ENCODE measurements around the gene SPIN1. TPM values are rescaled to one million over a fixed set of nuclear protein-coding genes. Genes with fewer than 3 reads are reported as not detected.

SPIN1 gene
- total RNA-seq, 2 donors from 2014 or later: 81.2 to 145 TPM

DNA sequence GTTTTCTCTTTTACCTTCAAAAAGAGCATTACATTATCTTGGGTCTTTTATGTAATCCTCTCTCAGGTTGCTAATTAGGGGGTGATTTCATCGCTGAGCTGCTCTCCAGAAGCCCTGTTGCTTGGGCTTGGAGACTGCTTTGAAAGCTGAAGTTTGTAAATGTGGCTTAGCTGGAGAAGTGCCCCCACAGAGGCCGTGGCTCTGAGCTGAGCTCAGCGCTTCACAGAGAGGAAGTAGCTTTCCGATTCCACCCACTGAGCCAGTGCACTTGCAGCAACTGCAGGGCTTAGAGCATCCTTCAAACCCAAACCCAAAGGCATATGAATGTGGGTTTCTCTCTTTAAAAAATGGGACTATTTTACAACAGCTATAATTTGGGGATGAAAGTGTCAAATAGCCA lies 133.1 kb downstream of the SPIN1 start:
- Histone ChIP-seq H3K27me3 (replicated peaks; ENCODE audit: insufficient read depth) (no peaks in the 10 kb centered on the region), H3K4me3 (no peak overlapping the region), H3K9me3 (no peaks in the 10 kb centered on the region), H3K27ac (no peak overlapping the region), H3K36me3 (no peaks in the 10 kb centered on the region), H3K4me1 (ENCODE audit: control insufficient read depth in 1 of 2, low read depth in 2 of 2) (no peaks in the 10 kb centered on the region)
- ATAC-seq (ENCODE audit: insufficient number of reproducible peaks, low FRiP score, low read depth) (no peak), DNase-seq (ENCODE audit: low spot score) (no peak)
- TF ChIP-seq, protein P1, sequence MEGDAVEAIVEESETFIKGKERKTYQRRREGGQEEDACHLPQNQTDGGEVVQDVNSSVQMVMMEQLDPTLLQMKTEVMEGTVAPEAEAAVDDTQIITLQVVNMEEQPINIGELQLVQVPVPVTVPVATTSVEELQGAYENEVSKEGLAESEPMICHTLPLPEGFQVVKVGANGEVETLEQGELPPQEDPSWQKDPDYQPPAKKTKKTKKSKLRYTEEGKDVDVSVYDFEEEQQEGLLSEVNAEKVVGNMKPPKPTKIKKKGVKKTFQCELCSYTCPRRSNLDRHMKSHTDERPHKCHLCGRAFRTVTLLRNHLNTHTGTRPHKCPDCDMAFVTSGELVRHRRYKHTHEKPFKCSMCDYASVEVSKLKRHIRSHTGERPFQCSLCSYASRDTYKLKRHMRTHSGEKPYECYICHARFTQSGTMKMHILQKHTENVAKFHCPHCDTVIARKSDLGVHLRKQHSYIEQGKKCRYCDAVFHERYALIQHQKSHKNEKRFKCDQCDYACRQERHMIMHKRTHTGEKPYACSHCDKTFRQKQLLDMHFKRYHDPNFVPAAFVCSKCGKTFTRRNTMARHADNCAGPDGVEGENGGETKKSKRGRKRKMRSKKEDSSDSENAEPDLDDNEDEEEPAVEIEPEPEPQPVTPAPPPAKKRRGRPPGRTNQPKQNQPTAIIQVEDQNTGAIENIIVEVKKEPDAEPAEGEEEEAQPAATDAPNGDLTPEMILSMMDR (IDR thresholded peaks at IDR 0.05): no peak

DNA sequence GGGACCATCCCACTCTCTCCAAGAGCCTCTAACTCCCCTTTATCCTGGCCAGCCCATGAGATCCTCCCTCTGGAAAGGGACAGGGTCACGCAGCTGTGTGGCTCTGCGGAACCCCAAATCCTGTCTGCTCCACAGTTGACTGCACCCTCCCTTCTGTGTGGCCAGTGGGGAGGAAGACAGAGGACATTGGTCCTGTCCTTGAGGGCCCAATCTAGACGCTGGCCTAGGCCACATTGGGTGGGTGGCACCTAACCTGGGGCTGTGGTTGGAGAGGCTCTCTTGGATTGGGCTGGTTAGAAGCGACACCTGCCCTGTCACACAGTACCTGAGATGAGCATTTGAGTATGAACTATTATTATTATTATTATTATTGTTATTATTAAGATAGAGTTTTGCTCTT lies 134.1 kb downstream of the SPIN1 start:
- Histone ChIP-seq H3K27ac (no peak overlapping the region), H3K27me3 (replicated peaks; ENCODE audit: insufficient read depth) (no peaks in the 10 kb centered on the region), H3K36me3 (no peaks in the 10 kb centered on the region), H3K9me3 (no peaks in the 10 kb centered on the region), H3K4me3 (no peak overlapping the region), H3K4me1 (ENCODE audit: control insufficient read depth in 1 of 2, low read depth in 2 of 2) (no peaks in the 10 kb centered on the region)
- ATAC-seq (ENCODE audit: insufficient number of reproducible peaks, low FRiP score, low read depth) (no peak), DNase-seq (ENCODE audit: low spot score) (no peak)
- TF ChIP-seq, protein P1 (IDR thresholded peaks at IDR 0.05): no peak

DNA sequence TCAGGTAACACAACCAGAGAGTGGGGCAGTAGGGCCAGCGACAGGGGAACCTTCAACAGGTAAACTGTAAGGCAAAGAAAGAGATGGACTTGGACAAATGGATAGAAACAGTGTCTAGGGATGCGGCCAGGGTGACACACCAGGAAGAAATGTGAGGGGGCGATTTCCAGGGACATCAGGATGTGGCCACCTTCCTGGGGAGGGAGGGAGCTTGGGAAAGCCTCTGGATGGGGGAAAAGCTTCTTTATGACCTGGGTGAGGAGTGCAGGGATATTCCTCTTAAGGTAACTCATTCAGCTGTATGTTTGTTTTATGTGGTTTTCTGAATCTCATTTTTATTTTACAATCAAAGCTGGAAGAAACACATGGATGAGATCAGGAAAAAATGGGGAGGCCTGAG lies 134.8 kb downstream of the SPIN1 start:
- no peaks in the 10 kb centered on the region for H3K4me1 ChIP-seq (ENCODE audit: control insufficient read depth in 1 of 2, low read depth in 2 of 2)
- no peak overlapping the region for H3K4me3 ChIP-seq
- H3K27me3 ChIP-seq (replicated peaks; ENCODE audit: insufficient read depth): no peaks in the 10 kb centered on the region
- TF ChIP-seq, protein P1 (IDR thresholded peaks at IDR 0.05): no peak
- H3K9me3 ChIP-seq: no peaks in the 10 kb centered on the region
- H3K36me3 ChIP-seq: no peaks in the 10 kb centered on the region
- no peak overlapping the region for H3K27ac ChIP-seq
- DNase-seq (ENCODE audit: low spot score) (no peak), ATAC-seq (ENCODE audit: insufficient number of reproducible peaks, low FRiP score, low read depth) (no peak)

DNA sequence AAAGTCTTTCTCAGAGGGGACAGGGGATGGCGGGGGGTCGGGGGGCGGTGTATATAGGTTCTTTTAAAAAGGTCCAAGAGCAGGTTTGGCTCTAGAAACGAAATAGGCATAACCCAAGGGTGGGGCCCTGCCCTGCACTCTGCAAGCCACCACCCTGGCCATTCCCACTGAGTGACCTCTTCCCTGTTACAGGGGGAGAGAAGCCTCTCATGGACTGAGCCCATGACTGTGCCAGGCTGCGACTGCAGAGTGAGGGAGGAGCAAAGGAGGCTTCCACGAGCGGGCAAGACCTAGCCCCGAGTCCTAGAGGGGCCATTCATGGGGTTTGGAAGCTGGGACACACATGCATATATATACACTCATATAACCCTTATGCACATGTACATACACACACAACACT lies 136.7 kb downstream of the SPIN1 start:
- H3K27ac ChIP-seq: no peak overlapping the region
- no peaks in the 10 kb centered on the region for H3K36me3 ChIP-seq
- TF ChIP-seq, protein P1 (IDR thresholded peaks at IDR 0.05): no peak
- ATAC-seq (ENCODE audit: insufficient number of reproducible peaks, low FRiP score, low read depth) (no peak), DNase-seq (ENCODE audit: low spot score) (no peak)
- H3K4me1 ChIP-seq (ENCODE audit: control insufficient read depth in 1 of 2, low read depth in 2 of 2): peaks cover 0 to 11% of the 10 kb centered on the region in 2 donors
- H3K27me3 ChIP-seq (replicated peaks; ENCODE audit: insufficient read depth): no peaks in the 10 kb centered on the region
- H3K4me3 ChIP-seq: no peak overlapping the region
- no peaks in the 10 kb centered on the region for H3K9me3 ChIP-seq

DNA sequence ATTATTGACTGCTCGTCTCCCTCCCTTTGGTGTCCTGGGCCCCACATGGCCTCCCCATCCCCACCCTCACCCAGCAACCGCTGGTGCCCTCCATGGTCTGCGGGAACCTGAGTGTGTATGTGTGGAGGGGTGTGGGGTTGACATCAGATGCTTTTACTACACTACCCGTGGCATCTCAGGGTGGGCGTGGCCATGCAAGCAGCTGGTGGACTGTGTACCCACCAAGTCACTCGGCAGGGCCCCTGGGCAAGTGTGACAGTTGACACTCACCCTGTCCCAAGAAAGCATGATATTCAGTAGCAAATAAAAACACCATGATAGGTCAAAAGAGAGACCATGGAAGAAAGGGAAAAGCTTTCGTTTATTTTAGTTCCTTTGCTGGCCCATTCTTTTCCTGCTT lies 139.4 kb downstream of the SPIN1 start:
- TF ChIP-seq, protein P1 (IDR thresholded peaks at IDR 0.05): no peak
- Histone ChIP-seq H3K36me3 (no peaks in the 10 kb centered on the region), H3K27me3 (replicated peaks; ENCODE audit: insufficient read depth) (no peaks in the 10 kb centered on the region), H3K27ac (no peak overlapping the region), H3K9me3 (no peaks in the 10 kb centered on the region), H3K4me1 (ENCODE audit: control insufficient read depth in 1 of 2, low read depth in 2 of 2) (peaks cover 0 to 29% of the 10 kb centered on the region in 2 donors), H3K4me3 (no peak overlapping the region)
- DNase-seq (ENCODE audit: low spot score) (no peak), ATAC-seq (ENCODE audit: insufficient number of reproducible peaks, low FRiP score, low read depth) (no peak)

Other genes starting within 250 kb of the SPIN1 start
- gene SPATA31C2, start 250.0 kb upstream of the SPIN1 start, total RNA-seq: not detected
- 1 to 10 TPM in 1 of 2 donors, not detected in 1; 1.8 TPM for gene NXNL2, start 146.7 kb downstream of the SPIN1 start, total RNA-seq